NCI-H2081 treated with DMSO at 0.1 percent for 48 hours (cell line): Measurements from ENCODE around the gene KRT86.
"Not testable (repeated sequence)": the region's sequence is repeated elsewhere in the genome, so short reads cannot be mapped to it uniquely, and the experiment has no call there.

Experiments
- DNase-seq: peaks from one replicate; lab custom pipeline; 2025; lab: John Stamatoyannopoulos, UW

KRT86 gene

GRCh38 chr12:52267699-52268098 is 6.7 kb upstream of the KRT86 start:
- no peak for DNase-seq

- no peak for DNase-seq
Measured at GRCh38 chr12:52268212-52268611, 6.2 kb upstream of the KRT86 start.

- no peak for DNase-seq
Measured at GRCh38 chr12:52270541-52271070, 3.8 kb upstream of the KRT86 start.

GRCh38 chr12:52271158-52271557 is 3.3 kb upstream of the KRT86 start:
- DNase-seq: no peak

GRCh38 chr12:52275686-52276085 is 1.2 kb downstream of the KRT86 start:
- DNase-seq: no peak

- DNase-seq: no peak
Measured at GRCh38 chr12:52277486-52278245, 3.2 kb downstream of the KRT86 start.

GRCh38 chr12:52278575-52279421 is 4.4 kb downstream of the KRT86 start:
- peak; percentile 13 for DNase-seq

- no peak for DNase-seq
Measured at GRCh38 chr12:52279422-52280318, 5.2 kb downstream of the KRT86 start.

- no peak for DNase-seq
Measured at GRCh38 chr12:52280319-52280795, 5.9 kb downstream of the KRT86 start.

- no peak for DNase-seq
Measured at GRCh38 chr12:52280796-52281560, 6.5 kb downstream of the KRT86 start.

GRCh38 chr12:52284562-52285171 is 10.2 kb downstream of the KRT86 start:
- no peak for DNase-seq

GRCh38 chr12:52285172-52285745 is 10.8 kb downstream of the KRT86 start:
- DNase-seq: no peak

- DNase-seq: no peak
Measured at GRCh38 chr12:52285851-52286530, 11.5 kb downstream of the KRT86 start.

- DNase-seq: not testable (repeated sequence)
Measured at GRCh38 chr12:52286857-52287785, 12.7 kb downstream of the KRT86 start.

GRCh38 chr12:52287816-52288805 is 13.7 kb downstream of the KRT86 start:
- not testable (repeated sequence) for DNase-seq

- not testable (repeated sequence) for DNase-seq
Measured at GRCh38 chr12:52290483-52291134, 16.2 kb downstream of the KRT86 start.
